GM12892 (cell line): ENCODE measurements around the gene BABAM2.

Source experiments
- POLR2A ChIP-seq: IDR thresholded peaks from 2 replicates; pipeline ENCODE4 v1.6.1; 2011; ENCODE audit warnings: low read depth, low read length, control low read depth
- POLR2AphosphoS5 ChIP-seq: IDR thresholded peaks from 2 replicates; pipeline ENCODE4 v1.6.1; 2011; ENCODE audit warnings: low read depth, low read length, control low read depth

DNA sequence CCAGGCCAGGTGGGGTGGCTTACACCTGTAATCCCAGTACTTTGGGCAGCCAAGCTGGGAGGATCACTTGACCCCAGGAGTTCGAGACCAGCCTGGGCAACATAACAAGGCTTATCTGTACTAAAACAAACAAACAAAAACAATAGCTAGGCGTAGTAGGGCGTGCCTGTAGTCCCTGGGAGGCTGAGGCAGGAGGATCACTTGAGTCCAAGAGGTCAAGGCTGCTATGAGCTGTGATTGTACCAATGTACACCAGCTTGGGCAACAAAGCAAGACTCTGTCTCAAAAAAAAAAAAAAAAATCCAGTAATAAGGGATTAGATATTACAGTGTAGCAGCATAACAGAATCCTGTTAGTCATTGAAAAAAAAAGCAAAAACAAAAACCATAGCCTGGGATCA, 279.0 kb downstream of the BABAM2 start:
- no peak for TF ChIP-seq POLR2AphosphoS5
- no peak for TF ChIP-seq POLR2A
